ENCODE results near the gene SLC12A7. TPM values are rescaled to one million over a fixed set of nuclear protein-coding genes. Genes with fewer than 3 reads are reported as not detected.

SLC12A7 gene
- total and polyA plus RNA-seq, 12 donors: 36.3 to 208 (median 143) TPM

GRCh38 chr5:1036504-1037122 is 75.2 kb downstream of the SLC12A7 start:
- DNase-seq: peak in 1 of 2 donors; percentile 9
- no peak for ATAC-seq
- H3K4me1 ChIP-seq: no peaks in the 10 kb centered on the region
- H3K27ac ChIP-seq: no peak overlapping the region
- H3K27me3 ChIP-seq: no peaks in the 10 kb centered on the region
- 83 to 91% methylated on average over 22 of the region's 22 CpGs for WGBS, 2 donors
- no peak for TF ChIP-seq CTCF (IDR thresholded peaks at IDR 0.05)
- H3K4me3 ChIP-seq: no peak overlapping the region
- intact Hi-C loops (cut with DNase I): no loop called here
- H3K36me3 ChIP-seq: peaks cover 0 to 2% (median 0%) of the 10 kb centered on the region in 9 donors
- H3K9me3 ChIP-seq: no peaks in the 10 kb centered on the region

GRCh38 chr5:1035421-1036405 is 76.2 kb downstream of the SLC12A7 start:
- Histone ChIP-seq H3K4me1 (no peaks in the 10 kb centered on the region), H3K36me3 (peaks cover 0 to 2% (median 0%) of the 10 kb centered on the region in 9 donors), H3K9me3 (no peaks in the 10 kb centered on the region), H3K4me3 (no peak overlapping the region), H3K27me3 (no peaks in the 10 kb centered on the region), H3K27ac (no peak overlapping the region)
- intact Hi-C loops (cut with DNase I): no loop called here
- DNase-seq (peak in 1 of 2 donors; percentile 6), ATAC-seq (no peak)
- no peak for TF ChIP-seq CTCF (IDR thresholded peaks at IDR 0.05)
- WGBS, 2 donors: 94 to 96% methylated on average over 25 of the region's 25 CpGs

- H3K4me1 ChIP-seq: no peaks in the 10 kb centered on the region
- 93 to 96% methylated on average over 2 of the region's 2 CpGs for WGBS, 2 donors
- H3K9me3 ChIP-seq: no peaks in the 10 kb centered on the region
- ATAC-seq (no peak), DNase-seq (no peak)
- no peak overlapping the region for H3K4me3 ChIP-seq
- intact Hi-C loops (cut with DNase I): no loop called here
- no peak overlapping the region for H3K27ac ChIP-seq
- no peak for TF ChIP-seq CTCF (IDR thresholded peaks at IDR 0.05)
- H3K27me3 ChIP-seq: no peaks in the 10 kb centered on the region
- peaks cover 0 to 2% (median 0%) of the 10 kb centered on the region in 9 donors for H3K36me3 ChIP-seq
Observed at GRCh38 chr5:1034986-1035385, 76.9 kb downstream of the SLC12A7 start.

- Histone ChIP-seq H3K27me3 (no peaks in the 10 kb centered on the region), H3K4me1 (no peaks in the 10 kb centered on the region), H3K36me3 (peaks cover 0 to 2% (median 0%) of the 10 kb centered on the region in 9 donors), H3K9me3 (no peaks in the 10 kb centered on the region), H3K4me3 (no peak overlapping the region), H3K27ac (no peak overlapping the region)
- no peak for TF ChIP-seq CTCF (IDR thresholded peaks at IDR 0.05)
- 94 to 96% methylated on average over 17 of the region's 17 CpGs for WGBS, 2 donors
- intact Hi-C loops (cut with DNase I): no loop called here
- DNase-seq (peak in 1 of 2 donors; percentile 7), ATAC-seq (no peak)
Observed at GRCh38 chr5:1034421-1034905, 77.4 kb downstream of the SLC12A7 start.
